Calu3 (cell line): ENCODE data around the gene CKS1B. TPM values are rescaled to one million over a fixed set of nuclear protein-coding genes. Genes with fewer than 3 reads are reported as not detected.

Source experiments
- BruUV-seq: library from RNA; stranded (reverse); fragments of 400-500 nt; replicated peaks from 2 replicates; lab custom pipeline; 2021; lab: Mats Ljungman, UMichigan
- CTCF ChIA-PET: fragments of 300-600 bp; sonication (Branson Sonifier 250); formaldehyde crosslinking; loops from one replicate; lab custom pipeline; 2022; ENCODE audit warnings: antibody characterized with exemption; lab: Charles Lee
- DNase-seq: peaks from one replicate; pipeline ENCODE4 v3.0.0; 2022
- H3K27ac Mint-ChIP-seq: one replicate; pipeline ENCODE4 v1.8.0; 2022; ENCODE audit warnings: mixed read lengths; ENCODE audit not compliant: unreplicated experiment
- H3K27me3 Mint-ChIP-seq: one replicate; pipeline ENCODE4 v1.8.0; 2022; ENCODE audit warnings: mixed read lengths; ENCODE audit not compliant: unreplicated experiment
- H3K36me3 Mint-ChIP-seq: one replicate; pipeline ENCODE4 v1.8.0; 2022; ENCODE audit warnings: mild to moderate bottlenecking, moderate library complexity, mixed read lengths; ENCODE audit not compliant: insufficient read depth, unreplicated experiment
- H3K4me1 Mint-ChIP-seq: one replicate; pipeline ENCODE4 v1.8.0; 2022; ENCODE audit warnings: mild to moderate bottlenecking, low read depth, mixed read lengths; ENCODE audit not compliant: unreplicated experiment
- H3K4me3 Mint-ChIP-seq: one replicate; pipeline ENCODE4 v1.8.0; 2022; ENCODE audit warnings: mild to moderate bottlenecking, low read depth, moderate library complexity, mixed read lengths; ENCODE audit not compliant: unreplicated experiment
- H3K9me3 Mint-ChIP-seq: one replicate; pipeline ENCODE4 v1.8.0; 2022; ENCODE audit warnings: low read depth, mixed read lengths; ENCODE audit not compliant: unreplicated experiment
- CTCF ChIP-seq: fragments of 200-600 bp; IDR thresholded peaks from one replicate; pipeline ENCODE4 v1.8.0; 2022; ENCODE audit warnings: antibody characterized with exemption; ENCODE audit not compliant: unreplicated experiment
- intact Hi-C: fragments of 100-400 bp; cut with micrococcal nuclease; formaldehyde crosslinking; loops from one replicate; pipeline ENCODE4 v1.10.0; 2022; ENCODE audit not compliant: unreplicated experiment
- total RNA-seq: library from RNA; stranded (reverse); gene quantifications from 2 replicates; pipeline ENCODE4 v1.2.3, GENCODE V29; 2022

The CKS1B gene
- total RNA-seq, 1 experiment from 2014 or later, result 230 TPM

- no peaks in the 10 kb centered on the region for H3K9me3 Mint-ChIP-seq
- peaks cover 22% of the 10 kb centered on the region for H3K36me3 Mint-ChIP-seq
- no peaks in the 10 kb centered on the region for H3K27me3 Mint-ChIP-seq
- TSS peak; percentile 97 for BruUV-seq
- H3K4me3 Mint-ChIP-seq, result peak overlapping the region; percentile 95
- TF ChIP-seq CTCF, result no peak
- intact Hi-C loops, result loop anchor here (10.0 kb wide), 1 partner anchor 173 kb away; no protein-coding TSS in a partner anchor
- peak overlapping the region; percentile 99 for H3K27ac Mint-ChIP-seq
- CTCF ChIA-PET, result interaction anchor here (0.8 to 1.6 kb wide), 5 partner anchors 18 to 148 kb away, joined by 3 to 5 read pairs (median 3); partner anchors contain the start of genes ADAM15 and PBXIP1
- H3K4me1 Mint-ChIP-seq, result peaks cover 44% of the 10 kb centered on the region
- peak; percentile 91 for DNase-seq
Observed at GRCh38 chr1:154937085-154937987, 37.1 kb upstream of the CKS1B start.

- Mint-ChIP-seq H3K27ac (peak overlapping the region; percentile 99), H3K36me3 (peaks cover 22% of the 10 kb centered on the region), H3K4me3 (peak overlapping the region; percentile 95), H3K4me1 (peaks cover 41% of the 10 kb centered on the region), H3K9me3 (no peaks in the 10 kb centered on the region), H3K27me3 (no peaks in the 10 kb centered on the region)
- intact Hi-C loops, result loop anchor here (10.0 kb wide), 1 partner anchor 173 kb away; no protein-coding TSS in a partner anchor
- no peak for TF ChIP-seq CTCF
- CTCF ChIA-PET, result no interaction called here
- no peak for DNase-seq
- no TSS peak for BruUV-seq
Observed at GRCh38 chr1:154937988-154938386, 36.5 kb upstream of the CKS1B start.

DNA sequence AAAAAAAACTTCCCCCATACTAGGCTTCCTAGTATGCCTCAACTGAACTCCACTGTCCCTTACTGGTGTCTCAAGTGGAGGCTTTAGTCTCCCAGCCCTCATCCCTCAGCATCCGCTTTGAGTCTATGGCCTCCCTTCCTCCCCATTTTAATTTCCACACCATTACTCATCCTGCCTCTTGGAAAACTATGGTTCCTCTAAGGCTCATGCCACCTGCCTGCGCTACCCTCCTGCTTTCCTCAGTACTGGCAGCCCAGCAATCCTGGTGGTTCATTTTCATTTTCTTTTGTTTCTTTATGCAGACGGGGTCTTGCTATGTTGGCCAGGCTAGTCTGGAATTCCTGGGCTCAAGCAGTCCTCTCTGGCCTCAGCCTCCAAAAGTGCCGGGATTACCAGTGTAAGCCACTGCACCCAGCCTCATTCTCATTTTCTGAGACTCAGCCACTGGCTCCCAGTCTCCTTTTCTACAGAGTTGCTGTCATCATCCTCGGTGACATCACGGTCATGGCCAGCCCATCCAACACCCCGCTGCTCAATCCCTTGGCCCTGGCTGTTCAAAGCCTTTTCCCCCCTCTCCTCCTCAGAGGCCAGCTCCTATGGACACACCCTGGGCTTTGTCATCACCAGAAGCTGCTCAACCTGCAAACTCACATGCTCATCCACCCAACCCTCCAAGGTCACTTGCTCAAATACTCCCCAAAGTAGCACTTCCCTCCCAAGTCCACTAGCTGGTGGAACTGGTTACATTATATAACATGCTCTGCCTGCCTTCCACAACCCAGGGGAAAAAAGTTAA lies 35.7 kb upstream of the CKS1B start:
- CTCF ChIA-PET, result no interaction called here
- DNase-seq, result no peak
- BruUV-seq, result no TSS peak

More for the DNA sequence above, 35.7 kb upstream of the CKS1B start:
- intact Hi-C loops, result loop anchor here (10.0 kb wide), 1 partner anchor 174 kb away; no protein-coding TSS in a partner anchor
- H3K36me3 Mint-ChIP-seq, result peaks cover 22% of the 10 kb centered on the region
- H3K27ac Mint-ChIP-seq, result peak overlapping the region; percentile 99
- H3K4me1 Mint-ChIP-seq, result peaks cover 47% of the 10 kb centered on the region
- H3K27me3 Mint-ChIP-seq, result no peaks in the 10 kb centered on the region
- no peaks in the 10 kb centered on the region for H3K9me3 Mint-ChIP-seq
- no peak for TF ChIP-seq CTCF
- H3K4me3 Mint-ChIP-seq, result peak overlapping the region; percentile 95
